GM19463 (cell line): ENCODE measurements around the gene RAB26.

Experiments used
- ATAC-seq: cut with Tn5 transposase; IDR thresholded peaks from one replicate; pipeline ENCODE4 v1.9.1; 2021; ENCODE audit warnings: mild to moderate bottlenecking, moderate library complexity; ENCODE audit not compliant: unreplicated experiment

The RAB26 gene

DNA sequence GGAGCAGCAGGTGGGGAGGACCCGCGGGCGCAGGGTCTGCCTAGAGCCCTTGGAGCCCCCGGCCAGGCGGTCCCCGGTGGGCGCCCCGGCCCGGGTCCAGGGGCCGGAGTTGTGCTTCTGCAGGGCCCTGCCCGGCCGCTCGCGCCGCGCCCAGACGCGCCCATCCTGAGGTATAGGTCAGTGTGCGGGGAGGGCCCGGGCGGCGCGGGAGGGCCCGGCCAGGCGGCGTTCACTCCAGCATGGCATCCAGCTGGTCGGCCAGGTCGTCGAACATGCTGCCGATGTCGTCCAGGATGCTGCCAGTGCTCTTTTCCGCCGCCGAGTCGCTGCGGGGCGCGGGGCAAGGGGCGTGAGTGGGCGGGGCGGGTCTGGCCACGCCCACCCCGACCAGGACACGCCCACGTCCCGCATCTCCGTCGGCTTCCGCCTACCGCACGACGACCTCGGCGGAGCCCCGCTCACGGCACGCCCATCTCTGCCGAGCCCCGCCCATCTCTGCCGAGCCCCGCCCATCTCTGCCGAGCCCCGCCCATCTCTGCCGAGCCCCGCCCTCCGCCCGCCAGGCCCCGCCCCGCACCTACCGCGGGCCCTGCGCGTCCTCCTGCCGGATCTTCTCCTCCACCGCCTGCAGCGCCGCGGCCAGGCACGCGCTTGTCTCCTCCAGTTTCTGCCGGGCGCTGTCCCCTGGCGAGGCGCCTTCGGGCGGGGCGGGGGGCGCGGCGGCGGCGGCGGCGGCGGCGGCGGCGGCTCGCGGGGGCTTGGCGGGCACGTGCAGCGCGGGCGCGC is 30.1 kb downstream of the RAB26 start:
- no peak for ATAC-seq

DNA sequence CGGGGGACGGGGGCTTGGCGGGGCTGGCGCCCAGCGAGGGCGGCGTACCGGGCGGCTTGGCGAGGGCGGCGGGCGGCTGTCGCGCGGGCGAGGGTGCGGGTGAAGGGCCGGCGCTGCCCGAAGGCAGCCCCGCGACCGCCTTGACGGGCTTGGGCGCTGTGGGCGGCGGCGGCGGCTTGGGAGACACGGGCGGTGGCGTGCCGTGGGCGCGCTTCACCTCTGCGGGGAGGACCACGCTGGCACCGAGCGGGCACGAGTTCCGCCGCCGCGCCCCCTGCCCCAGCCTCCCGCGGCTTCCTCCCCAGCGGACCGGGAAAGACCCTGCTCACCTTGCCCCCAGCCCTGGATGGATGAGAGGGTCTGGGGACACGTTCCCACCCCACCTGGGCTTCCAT is 30.7 kb downstream of the RAB26 start:
- ATAC-seq = no peak

DNA sequence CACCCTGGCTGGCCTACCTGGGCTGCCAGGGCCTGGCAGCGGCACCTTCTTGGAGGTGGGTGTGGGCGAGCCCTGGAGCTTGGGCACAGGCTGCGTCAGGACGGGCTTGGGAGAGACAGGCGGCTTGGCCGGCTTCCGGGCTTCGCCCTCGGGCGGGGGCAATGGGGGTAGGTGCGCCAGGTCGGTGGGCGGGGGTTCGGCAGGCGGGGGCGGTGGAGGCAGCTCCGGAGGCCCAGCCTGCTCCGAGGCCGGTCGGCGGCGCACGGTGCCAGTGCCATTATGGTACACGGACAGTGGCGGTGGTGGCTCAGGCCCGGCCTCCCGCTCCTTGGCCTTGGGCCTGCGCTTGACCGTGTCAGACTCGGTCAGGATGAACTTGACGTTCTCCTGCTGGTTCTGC is 31.2 kb downstream of the RAB26 start:
- ATAC-seq = no peak

DNA sequence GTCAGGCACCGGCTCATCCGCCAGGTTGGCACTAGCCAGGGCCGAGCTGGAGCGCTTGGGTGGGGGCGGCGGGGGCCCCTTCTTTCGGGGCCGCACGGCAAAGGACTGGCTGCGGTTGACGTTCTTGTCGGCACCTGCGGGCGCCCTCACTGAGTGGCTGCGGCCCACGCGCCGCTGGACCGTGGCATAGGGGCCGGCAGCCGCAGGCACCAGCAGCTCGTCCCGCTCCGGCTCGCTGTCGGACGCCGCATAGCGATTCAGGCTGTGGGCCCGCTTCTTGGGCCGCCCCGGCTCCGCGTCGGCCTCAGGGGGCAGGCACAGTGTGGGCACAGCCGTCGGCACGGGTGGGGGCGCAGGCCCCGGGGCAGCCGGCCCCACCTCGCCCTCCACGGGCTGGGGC is 32.0 kb downstream of the RAB26 start:
- no peak for ATAC-seq

DNA sequence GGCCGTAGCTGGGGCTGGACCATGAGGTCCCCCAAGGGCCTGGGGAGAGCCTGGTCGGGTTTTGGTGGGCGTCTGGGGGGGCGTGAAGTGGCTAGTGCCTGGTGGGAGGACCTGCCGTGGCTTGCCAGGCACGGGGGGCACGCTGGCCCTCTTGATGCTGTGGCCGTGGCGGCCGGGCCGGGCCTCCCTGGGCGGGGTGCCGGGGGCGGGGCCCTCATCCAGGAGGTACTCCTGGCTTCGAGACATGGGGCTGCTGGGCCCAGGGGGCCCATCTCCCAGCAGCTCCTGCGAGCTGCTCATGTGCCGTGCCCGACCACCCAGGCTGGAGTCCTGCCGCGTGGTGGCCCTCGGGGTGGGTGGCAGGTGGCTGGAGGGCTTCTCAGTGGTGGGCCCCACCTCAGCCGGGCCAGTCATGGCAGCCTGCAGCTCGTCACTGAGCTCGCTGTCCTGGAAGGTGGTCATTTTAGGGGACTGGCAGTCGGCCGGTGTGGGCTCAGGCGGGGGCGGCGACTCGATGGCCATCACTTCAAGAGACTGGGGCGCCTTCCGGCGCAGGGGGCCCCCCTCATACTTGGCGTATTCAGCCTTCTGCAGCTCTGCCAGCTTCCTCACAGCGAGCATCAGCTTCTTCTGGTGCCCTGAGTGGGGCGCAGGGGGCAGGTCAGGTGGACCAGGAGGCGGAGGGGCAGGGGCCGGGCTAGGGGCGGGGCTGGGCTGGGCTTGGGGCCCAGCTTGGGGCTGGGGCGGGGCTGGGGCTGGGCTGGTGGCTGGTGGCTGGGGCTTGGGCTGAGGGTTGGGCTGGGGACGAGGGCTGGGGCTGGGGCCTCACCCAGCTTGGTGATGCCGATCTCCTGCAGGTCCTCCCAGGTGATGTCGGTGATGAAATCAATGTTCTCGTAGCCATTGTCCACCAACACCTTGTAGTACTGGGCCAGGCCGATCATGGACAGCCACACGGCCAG is 32.8 kb downstream of the RAB26 start:
- no peak for ATAC-seq

DNA sequence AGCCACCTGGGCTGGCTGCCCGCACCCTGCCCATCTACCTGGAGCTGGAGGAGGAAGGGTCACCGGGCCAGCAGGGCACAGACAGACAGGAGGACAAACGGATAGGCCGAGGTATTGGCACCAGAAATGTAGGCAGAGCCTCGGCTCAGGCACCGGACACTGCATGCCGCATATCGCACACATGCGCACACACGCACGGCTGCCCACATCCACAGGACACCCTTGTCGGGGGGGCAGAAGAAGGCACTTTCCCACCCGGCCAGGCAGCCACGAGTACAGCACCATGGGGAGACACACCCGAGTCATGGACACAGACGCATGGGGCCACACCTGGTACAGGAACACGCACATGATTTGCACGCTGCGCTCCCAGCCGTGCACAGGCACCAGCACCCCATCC is 33.5 kb downstream of the RAB26 start:
- no peak for ATAC-seq

DNA sequence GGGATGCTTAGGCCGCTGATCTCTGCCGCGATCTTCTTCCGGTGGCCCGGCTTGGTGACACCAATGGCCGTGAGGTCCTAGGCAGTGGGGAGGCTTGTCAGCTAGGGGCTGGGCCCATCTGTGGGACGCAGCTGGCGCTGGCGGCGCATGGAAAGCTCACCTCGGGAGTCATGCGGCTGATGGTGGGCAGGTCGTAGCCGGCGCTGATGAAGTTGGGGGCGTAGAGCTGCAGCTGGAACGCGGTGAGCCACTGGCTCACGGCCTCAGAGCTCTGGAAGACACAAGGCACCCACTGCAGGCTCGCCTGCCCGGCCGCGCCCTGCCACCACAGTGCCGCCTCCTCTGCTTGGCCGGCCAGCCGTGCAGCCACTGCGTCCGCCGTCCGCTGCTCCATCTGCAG is 35.2 kb downstream of the RAB26 start:
- no peak for ATAC-seq

DNA sequence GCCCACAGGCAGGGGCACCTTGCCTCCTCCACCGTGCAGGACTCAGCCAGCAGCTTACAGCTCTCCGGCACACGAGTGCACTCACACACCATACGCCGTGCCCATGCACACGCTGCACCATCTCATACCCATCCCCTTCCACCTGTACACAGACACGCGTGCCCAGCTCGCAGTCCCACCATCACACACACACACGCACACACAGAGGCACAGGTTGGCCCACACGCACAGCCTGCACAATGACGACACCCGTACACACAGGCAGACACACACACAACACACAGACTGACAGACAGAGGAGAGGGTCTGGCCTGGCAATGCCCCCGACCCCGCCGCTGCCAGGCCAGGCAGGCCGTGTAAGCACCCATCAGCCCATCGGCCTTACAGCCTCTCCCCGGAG is 35.9 kb downstream of the RAB26 start:
- ATAC-seq = no peak

DNA sequence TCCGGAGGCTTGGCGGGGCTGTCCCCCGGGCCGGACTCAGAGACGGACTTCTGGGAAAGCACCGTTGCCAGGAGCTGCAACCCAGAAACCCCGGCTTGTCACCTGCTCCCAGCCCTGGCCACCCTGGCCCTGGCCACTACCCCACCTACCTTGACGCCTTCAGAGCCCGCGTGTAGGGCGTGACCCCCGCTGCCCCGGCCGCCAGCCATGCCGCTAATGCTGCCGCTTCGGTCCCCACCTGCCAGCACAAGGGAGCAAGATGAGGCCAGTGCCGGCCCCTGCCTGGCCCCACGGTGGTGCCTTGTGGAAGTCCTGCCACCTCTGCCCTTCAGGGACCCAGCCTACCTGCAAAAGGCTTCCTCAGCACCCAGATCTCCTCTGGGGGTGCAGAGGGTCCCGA is 36.5 kb downstream of the RAB26 start:
- no peak for ATAC-seq

DNA sequence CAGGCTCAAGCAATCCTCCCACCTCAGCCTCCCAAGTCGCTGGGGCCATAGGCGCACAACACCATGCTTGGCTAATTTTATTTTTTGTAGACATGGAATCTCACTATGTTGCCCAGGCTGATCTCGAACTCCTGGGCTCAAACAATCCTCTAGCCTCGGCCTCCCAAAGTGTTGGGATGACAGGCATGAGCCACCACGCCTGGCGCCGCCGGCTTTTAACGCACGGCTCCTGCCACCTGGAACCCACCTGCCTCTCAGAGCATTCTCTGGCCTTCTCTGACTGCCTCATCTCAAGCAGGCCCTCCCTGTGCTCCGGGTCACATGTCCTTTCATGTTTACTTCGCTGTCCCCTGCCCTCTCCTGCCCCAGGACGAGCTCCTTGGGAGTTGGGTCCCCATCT is 37.6 kb downstream of the RAB26 start:
- ATAC-seq = no peak

DNA sequence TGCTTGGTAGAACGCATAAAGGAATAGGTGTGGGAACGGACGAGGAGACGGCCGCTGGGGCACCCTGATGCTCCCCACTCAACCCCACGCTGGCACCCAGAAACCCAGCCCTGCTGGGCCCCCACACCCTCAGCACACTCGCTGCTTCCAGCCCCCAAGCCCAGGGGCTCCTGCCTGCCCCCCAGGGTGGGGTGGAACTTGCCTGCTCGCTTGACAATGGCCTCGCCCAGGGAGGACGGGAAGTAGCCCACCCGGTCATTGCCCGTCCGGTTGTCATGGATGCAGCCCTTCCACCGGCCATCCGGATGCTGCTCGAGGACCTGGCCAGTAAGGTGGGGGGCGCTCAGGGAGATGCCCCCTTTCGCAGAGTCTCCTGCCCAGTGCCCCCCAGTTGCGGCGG is 38.1 kb downstream of the RAB26 start:
- ATAC-seq = no peak

DNA sequence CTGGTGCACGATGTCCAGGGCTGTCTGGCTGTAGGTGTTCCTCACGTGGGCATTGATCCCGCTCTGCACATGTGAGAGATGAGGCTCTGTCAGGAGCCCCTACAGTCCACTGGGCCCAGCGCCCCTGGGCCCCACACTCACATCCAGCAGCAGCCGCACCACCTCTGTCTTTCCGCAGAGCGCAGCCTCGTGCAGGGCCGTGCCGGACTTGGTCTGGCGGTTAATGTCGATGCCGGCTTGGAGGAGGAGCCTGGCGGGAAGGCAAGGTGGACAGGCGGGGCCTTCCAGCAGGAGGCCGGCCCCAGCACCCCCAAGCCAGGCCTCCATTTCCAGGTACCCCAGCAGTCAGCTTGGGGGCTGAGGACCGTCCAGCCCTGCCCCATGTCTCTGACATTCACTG is 38.8 kb downstream of the RAB26 start:
- ATAC-seq = no peak

DNA sequence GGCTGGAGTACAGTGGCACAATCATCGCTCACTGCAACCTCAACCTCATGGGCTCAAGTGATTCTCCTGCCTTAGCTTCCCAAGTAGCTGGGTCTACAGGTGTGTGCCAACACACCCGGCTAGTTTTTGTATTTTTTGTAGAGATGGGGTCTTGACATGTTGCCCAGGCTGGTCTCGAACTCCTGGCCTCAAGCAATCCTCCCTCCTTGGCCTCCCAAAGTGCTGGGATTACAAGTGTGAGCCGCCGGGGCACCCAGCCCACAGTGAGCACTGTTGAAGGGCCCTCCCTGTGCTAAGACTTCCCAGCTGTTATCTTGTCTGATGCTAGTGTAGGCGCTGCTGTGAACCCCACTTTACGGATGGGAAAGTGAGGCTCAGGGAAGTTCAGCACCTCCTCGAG is 40.0 kb downstream of the RAB26 start:
- ATAC-seq = no peak

DNA sequence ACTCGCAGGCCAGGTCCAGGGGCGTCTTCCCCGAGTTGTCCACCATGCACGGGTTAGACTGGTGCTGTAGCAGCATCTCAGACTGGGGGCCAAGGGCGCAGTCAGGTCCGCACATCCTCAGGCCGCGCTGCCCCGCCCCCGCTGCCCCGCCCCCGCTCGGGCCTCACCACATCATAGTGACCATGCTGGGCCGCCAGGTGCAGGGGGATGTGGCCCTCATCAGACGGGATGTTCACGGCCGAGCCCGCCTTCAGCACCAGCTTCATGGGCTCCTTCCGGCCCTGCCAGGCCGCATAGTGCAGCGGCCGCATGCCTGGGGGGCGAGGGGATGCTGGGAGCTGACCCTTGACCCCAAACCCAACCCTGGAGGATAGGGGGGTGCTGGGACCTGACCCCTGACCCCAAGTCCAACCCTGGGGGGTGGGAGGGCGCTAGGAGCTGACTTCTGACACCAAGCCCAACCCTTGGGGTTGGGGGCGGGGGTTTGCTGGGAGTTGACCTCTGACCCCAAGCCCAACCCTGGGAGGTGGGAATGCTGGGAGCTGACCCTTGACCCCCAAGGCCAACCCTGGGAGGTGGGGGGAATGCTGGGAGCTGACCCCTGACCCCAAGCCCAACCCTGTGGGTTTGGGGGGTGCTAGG is 40.9 kb downstream of the RAB26 start:
- ATAC-seq = no peak

DNA sequence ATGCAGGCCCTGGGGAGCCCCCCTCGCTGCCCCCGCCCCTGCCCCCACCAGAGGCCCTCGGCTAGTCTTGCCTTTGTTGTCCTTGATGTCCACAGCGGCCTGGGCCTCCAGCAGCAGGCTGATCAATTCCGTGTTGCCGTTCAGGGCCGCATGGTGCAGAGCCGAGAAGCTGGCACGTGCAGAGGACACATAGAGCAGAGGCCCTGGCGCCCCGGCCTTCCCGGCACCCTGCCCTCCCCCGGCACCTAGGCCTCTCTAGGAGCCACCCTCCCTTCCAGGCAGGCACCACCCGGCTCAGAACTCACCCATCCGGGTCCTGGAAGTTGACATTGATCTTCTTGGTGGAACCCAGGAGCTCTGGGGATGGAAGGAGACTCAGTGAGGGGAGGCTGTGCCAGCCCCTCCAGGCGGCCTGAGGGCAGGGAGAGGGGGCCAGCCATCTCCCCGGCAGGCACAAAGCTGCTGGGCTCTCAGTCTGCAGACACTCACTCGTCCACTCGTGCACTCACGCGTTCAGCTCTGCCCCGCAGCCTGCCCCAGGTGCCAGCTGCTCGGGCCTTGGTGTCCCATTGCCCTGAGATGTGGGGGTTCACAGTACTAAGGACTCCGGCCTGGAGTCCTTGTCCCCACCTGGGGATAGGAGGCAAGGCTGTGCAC is 41.7 kb downstream of the RAB26 start:
- ATAC-seq = no peak

DNA sequence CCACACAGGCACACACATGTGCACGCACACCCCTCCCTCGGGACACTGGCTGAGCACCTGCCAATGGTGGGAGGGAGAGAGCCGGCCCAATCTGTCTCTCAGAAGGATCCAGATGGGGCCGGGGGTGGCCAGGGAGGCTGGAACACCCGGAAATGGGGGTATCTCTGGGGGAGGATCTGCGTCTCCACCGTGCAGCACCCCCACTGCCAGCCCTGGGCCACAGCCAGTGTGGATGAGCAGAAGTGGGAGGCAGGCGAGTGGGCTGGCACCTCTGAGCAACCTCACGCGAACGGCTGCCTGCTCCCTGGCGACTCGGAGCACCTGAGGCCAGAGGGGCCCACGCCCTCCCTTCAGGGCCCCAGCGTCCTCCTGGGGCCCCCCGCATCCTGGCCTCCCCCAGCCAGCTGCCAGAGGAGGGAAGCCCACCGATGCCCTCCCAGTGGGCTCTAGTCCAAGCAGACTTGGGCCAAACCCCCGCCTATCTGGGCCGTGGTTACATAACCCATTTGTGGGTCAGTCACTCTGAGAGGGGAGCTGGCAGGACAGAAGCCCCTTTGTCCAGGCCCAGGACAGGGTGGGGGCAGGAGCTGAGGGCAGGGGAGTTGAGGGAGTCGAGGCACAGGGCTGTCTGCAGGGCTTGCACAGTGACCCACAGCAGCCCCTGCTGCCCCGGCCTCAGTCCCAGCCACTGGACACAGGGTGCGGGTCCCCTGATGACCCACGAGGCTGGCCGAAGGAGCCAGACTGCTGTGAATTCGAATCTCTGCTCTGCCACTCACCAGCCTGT is 42.4 kb downstream of the RAB26 start:
- no peak for ATAC-seq

DNA sequence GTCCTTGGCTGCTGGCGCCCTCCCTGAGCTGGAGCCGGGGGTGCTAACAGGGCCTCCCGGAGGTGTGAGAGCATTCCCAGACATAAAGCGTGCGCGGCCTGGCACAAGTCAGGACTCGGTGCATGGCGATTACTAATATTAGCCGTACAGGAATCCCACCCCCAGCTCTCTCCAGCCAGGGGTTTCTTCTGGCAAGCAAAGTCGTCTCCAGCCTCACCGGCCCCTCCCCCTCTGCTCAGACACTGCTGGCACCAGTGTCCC is 43.0 kb downstream of the RAB26 start:
- no peak for ATAC-seq

DNA sequence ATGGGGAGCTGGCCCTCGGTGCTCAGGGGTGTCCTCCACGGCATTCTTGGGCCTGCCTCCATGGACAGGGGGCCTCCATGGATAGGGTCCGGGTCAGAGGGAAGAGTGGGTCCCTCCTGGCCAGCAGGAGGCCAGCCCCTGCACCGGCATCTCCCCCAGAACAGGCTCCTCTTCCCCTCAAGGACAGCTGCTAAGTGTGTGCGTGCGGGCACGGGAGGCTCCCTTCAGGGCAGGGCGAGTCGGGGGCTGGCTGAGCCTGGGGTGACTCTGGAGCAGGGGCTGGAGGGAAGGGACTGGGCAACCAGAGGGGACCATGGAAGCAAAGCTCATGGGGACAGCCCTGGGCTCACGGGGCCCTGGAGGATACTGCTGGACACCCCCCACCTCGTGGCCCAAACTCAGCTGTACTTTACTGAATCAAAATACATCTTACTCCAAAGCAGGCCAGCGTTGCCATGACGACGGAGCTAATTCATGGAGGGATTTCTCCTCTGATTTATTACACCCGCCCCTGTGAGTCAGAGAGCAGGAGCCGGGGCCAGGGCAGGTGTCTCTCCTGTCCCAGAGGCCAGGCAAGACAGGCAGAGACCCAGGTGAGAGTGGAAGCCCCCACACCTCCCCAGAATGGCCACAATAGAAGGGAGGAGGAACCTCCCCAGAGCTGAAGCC is 45.9 kb downstream of the RAB26 start:
- no peak for ATAC-seq

DNA sequence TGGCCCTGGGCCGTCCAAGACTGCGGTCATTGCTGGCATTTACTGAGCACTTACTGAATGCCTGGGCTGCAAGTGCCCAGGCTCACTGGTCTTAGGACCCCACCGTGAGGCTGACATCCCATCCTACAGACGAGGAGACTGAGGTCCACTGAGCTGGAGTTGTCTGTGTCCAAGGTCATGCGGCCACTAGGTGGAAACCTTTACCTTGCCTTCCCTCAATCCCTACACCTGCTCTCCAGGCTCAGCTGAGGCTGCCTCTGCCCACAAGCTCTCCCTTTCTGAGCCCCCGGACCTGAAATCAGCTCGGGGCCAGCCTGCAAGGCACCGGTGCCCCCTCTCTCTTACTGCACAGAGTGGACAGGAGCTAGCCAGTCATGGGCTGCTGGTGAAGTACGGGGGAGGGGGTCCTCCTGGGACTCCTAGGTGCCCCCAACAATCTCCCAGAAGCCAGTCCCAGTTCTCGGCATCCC is 46.5 kb downstream of the RAB26 start:
- ATAC-seq = no peak
